GM10266 (cell line): ENCODE data around the gene PCDHGA5.
"Not testable (repeated sequence)": the region's sequence is repeated elsewhere in the genome, so short reads cannot be mapped to it uniquely, and the experiment has no call there.

Experiments
- DNase-seq: peaks from one replicate; pipeline ENCODE4 v3.0.0; 2012; ENCODE audit errors: extremely low spot score
- TF ChIP-seq, protein P1 (sequence below): IDR thresholded peaks from 2 replicates; pipeline ENCODE4 v1.5.1; 2012; ENCODE audit warnings: mild to moderate bottlenecking, low read depth; ENCODE audit not compliant: control insufficient read depth, insufficient read depth; ENCODE audit errors: missing control alignments

Gene PCDHGA5

DNA sequence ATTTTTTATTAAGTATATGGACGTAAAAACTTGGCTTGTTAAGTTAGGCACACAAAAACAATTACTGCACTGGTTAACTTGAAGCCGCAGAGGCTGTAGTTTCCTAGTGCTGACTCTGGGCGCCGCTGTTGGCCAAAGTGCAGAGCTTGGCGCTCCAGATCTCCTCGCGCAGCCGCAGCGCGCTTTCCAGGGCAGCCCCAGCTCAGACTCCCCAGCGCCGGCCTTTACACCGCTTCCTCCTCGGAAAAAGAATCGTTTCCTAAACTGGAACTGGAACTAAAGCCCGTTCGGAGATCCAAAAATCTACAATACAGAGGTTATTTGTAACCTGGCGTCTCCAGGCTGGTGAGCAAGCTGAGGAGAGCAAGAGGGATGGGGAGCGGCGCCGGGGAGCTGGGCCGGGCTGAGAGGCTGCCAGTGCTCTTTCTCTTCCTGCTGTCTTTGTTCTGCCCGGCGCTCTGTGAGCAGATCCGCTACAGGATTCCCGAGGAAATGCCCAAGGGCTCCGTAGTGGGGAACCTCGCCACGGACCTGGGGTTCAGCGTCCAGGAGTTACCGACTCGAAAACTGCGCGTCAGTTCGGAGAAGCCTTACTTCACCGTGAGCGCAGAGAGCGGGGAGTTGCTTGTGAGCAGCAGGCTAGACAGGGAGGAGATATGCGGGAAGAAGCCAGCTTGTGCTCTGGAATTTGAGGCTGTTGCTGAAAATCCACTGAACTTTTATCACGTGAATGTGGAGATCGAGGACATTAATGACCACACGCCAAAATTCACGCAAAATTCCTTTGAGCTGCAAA is 34.0 kb downstream of the PCDHGA5 start, which contains the start of gene PCDHGB5:
Gene PCDHGB5 (plus strand): TSS at position 192 of the 796 bp plus-strand sequence. CDS start 181 bp downstream, at position 373.
- TF ChIP-seq, protein P1, sequence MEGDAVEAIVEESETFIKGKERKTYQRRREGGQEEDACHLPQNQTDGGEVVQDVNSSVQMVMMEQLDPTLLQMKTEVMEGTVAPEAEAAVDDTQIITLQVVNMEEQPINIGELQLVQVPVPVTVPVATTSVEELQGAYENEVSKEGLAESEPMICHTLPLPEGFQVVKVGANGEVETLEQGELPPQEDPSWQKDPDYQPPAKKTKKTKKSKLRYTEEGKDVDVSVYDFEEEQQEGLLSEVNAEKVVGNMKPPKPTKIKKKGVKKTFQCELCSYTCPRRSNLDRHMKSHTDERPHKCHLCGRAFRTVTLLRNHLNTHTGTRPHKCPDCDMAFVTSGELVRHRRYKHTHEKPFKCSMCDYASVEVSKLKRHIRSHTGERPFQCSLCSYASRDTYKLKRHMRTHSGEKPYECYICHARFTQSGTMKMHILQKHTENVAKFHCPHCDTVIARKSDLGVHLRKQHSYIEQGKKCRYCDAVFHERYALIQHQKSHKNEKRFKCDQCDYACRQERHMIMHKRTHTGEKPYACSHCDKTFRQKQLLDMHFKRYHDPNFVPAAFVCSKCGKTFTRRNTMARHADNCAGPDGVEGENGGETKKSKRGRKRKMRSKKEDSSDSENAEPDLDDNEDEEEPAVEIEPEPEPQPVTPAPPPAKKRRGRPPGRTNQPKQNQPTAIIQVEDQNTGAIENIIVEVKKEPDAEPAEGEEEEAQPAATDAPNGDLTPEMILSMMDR = peak; percentile 33
- DNase-seq = not testable (repeated sequence)

DNA sequence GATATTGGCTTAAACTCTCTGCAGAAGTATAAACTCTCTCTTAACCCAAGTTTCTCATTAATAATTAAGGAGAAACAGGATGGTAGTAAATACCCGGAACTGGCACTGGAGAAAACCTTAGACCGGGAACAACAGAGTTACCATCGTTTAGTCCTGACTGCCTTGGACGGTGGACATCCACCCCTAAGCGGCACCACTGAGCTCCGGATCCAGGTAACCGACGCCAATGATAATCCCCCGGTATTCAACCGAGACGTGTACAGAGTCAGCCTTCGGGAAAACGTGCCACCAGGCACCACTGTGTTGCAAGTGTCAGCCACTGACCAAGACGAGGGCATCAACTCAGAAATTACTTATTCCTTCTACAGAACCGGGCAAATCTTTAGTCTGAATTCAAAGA is 34.6 kb downstream of the PCDHGA5 start:
- no peak for DNase-seq
- TF ChIP-seq, protein P1 = no peak

DNA sequence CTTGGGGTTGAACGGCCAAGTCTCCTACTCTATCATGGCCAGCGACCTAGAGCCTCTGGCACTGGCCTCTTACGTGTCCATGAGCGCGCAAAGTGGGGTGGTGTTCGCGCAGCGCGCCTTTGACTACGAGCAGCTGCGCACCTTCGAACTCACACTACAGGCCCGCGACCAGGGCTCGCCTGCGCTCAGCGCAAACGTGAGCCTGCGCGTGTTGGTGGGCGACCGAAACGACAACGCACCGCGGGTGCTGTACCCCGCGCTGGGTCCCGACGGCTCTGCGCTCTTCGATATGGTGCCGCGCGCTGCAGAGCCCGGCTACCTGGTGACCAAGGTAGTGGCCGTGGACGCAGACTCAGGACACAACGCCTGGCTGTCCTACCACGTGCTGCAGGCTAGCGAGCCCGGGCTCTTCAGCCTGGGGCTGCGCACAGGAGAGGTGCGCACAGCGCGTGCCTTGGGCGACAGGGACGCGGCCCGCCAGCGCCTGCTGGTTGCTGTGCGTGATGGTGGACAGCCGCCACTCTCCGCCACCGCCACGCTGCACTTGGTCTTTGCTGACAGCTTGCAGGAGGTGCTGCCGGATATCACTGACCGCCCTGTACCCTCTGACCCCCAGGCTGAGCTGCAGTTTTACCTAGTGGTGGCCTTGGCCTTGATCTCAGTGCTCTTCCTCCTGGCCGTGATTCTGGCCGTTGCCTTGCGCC is 35.7 kb downstream of the PCDHGA5 start:
- no peak for DNase-seq
- TF ChIP-seq, protein P1 = no peak

DNA sequence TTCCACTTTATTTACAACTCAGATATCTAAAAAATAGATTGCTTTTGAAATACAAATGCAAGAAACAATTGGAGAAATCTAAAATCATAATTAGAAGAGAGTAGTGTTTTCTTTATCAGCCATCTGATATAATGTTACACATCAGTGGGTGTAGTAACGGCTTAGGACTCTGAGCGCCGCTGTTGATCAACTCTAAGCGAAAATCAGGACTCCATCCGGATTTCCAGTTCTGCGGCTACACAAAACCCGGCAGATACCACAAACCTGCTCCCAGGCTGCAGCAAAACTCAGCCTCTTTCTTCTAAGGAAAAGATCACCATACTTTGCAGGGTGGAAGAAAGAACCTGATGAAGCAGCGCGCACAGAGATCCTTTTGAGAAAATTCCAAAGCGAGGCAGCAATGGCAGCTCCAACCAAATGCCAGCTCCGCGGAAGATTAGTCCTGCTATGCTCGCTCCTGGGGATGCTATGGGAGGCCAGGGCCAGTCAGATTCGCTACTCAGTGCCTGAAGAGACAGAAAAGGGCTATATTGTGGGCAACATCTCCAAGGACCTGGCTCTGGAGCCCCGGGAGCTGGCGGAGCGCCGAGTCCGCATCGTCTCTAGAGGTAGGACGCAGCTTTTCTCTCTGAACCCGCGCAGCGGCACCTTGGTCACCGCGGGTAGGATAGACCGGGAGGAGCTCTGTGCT is 38.7 kb downstream of the PCDHGA5 start, which contains the start of gene PCDHGA9:
Gene PCDHGA9 (plus strand): TSS at position 226 of the 691 bp plus-strand sequence. CDS start 175 bp downstream, at position 401.
- no peak for DNase-seq
- TF ChIP-seq, protein P1 = peak; percentile 31

DNA sequence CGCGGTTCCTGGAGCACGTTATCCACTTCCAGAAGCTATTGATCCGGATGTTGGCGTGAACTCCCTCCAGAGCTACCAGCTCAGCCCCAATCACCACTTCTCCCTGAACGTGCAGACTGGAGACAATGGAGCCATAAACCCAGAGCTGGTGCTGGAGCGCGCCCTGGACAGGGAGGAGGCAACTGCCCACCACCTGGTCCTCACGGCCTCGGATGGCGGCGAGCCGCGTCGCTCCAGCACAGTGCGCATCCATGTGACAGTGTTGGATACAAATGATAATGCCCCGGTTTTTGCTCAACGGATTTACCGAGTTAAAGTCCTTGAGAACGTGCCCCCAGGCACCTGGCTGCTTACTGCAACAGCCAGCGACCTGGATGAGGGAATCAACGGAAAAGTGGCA is 39.4 kb downstream of the PCDHGA5 start:
- DNase-seq = no peak

DNA sequence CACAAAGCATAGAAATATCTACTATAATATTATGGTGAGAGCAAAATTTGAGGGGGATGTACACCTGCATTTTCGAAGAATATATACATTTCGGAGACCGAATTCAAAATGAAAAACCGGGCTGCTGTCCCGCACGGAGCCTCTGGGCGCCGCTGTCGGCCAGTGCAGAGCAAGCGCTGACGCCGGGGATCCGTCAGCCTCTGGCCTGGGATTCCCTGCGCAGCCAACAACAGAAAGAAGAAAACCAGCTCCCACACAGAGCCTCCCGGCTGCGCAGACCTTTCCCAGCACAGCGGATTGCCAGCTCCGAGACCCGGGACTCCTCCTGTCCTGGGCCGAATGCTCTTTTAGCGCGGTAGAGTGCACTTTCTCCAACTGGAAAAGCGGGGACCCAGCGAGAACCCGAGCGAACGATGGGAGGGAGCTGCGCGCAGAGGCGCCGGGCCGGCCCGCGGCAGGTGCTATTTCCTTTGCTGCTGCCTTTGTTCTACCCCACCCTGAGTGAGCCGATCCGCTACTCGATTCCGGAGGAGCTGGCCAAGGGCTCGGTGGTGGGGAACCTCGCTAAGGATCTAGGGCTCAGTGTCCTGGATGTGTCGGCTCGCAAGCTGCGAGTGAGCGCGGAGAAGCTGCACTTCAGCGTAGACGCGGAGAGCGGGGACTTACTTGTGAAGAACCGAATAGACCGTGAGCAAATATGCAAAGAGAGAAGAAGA is 44.0 kb downstream of the PCDHGA5 start, which contains the start of gene PCDHGB6:
Gene PCDHGB6 (plus strand): TSS at position 232 of the 716 bp plus-strand sequence. CDS start 182 bp downstream, at position 414.
- TF ChIP-seq, protein P1 = peak; percentile 27
- DNase-seq = not testable (repeated sequence)

More for the DNA sequence above, 39.4 kb downstream of the PCDHGA5 start:
- TF ChIP-seq, protein P1 = no peak
